ENCODE results near the gene NRIP3.
"Not testable (repeated sequence)": the region's sequence is repeated elsewhere in the genome, so short reads cannot be mapped to it uniquely, and the experiment has no call there.

NRIP3 gene

GRCh38 chr11:8985462-8985861, 18.3 kb downstream of the NRIP3 start:
- TF ChIP-seq CTCF (IDR thresholded peaks at IDR 0.05; ENCODE audit: borderline replicate concordance, control extremely low read depth, extremely low read depth, insufficient read depth, missing control alignments), result no peak
- no peak for DNase-seq (ENCODE audit: low spot score)
- in situ Hi-C loops (cut with MboI; ENCODE audit: low sequenced_read_pairs, unreplicated experiment), result no loop called here

GRCh38 chr11:8983552-8983951, 20.2 kb downstream of the NRIP3 start:
- TF ChIP-seq CTCF (IDR thresholded peaks at IDR 0.05; ENCODE audit: borderline replicate concordance, control extremely low read depth, extremely low read depth, insufficient read depth, missing control alignments), result no peak
- DNase-seq (ENCODE audit: low spot score), result no peak
- in situ Hi-C loops (cut with MboI; ENCODE audit: low sequenced_read_pairs, unreplicated experiment), result no loop called here

GRCh38 chr11:8980485-8980884, 23.3 kb downstream of the NRIP3 start:
- in situ Hi-C loops (cut with MboI; ENCODE audit: low sequenced_read_pairs, unreplicated experiment), result no loop called here
- no peak for DNase-seq (ENCODE audit: low spot score)
- no peak for TF ChIP-seq CTCF (IDR thresholded peaks at IDR 0.05; ENCODE audit: borderline replicate concordance, control extremely low read depth, extremely low read depth, insufficient read depth, missing control alignments)

- DNase-seq (ENCODE audit: low spot score), result not testable (repeated sequence)
Observed at GRCh38 chr11:8979365-8979764, 24.4 kb downstream of the NRIP3 start.

GRCh38 chr11:8973121-8973520, 30.7 kb downstream of the NRIP3 start:
- TF ChIP-seq CTCF (IDR thresholded peaks at IDR 0.05; ENCODE audit: borderline replicate concordance, control extremely low read depth, extremely low read depth, insufficient read depth, missing control alignments), result no peak
- in situ Hi-C loops (cut with MboI; ENCODE audit: low sequenced_read_pairs, unreplicated experiment), result no loop called here
- DNase-seq (ENCODE audit: low spot score), result no peak

More at GRCh38 chr11:8979365-8979764, 24.4 kb downstream of the NRIP3 start:
- in situ Hi-C loops (cut with MboI; ENCODE audit: low sequenced_read_pairs, unreplicated experiment), result not testable (repeated sequence)

- in situ Hi-C loops (cut with MboI; ENCODE audit: low sequenced_read_pairs, unreplicated experiment), result no loop called here
- no peak for TF ChIP-seq CTCF (IDR thresholded peaks at IDR 0.05; ENCODE audit: borderline replicate concordance, control extremely low read depth, extremely low read depth, insufficient read depth, missing control alignments)
- no peak for DNase-seq (ENCODE audit: low spot score)
Observed at GRCh38 chr11:8971924-8972316, 31.9 kb downstream of the NRIP3 start.

- DNase-seq (ENCODE audit: low spot score), result no peak
- TF ChIP-seq CTCF (IDR thresholded peaks at IDR 0.05; ENCODE audit: borderline replicate concordance, control extremely low read depth, extremely low read depth, insufficient read depth, missing control alignments), result no peak
- in situ Hi-C loops (cut with MboI; ENCODE audit: low sequenced_read_pairs, unreplicated experiment), result no loop called here
Observed at GRCh38 chr11:8971196-8971923, 32.4 kb downstream of the NRIP3 start.

Measured in GM13976 (cell line).